DND-41 (cell line): ENCODE measurements around the gene TMEM161B.

Source experiments
- EZH2 ChIP-seq: IDR thresholded peaks from 3 replicates; pipeline ENCODE4 v1.6.1; 2012; ENCODE audit warnings: borderline replicate concordance, low read depth, mild to moderate bottlenecking, moderate library complexity, low read length, inconsistent platforms; ENCODE audit not compliant: severe bottlenecking
- TF ChIP-seq, protein P1 (sequence below): IDR thresholded peaks from 2 replicates; pipeline ENCODE4 v1.5.1; 2012; ENCODE audit warnings: borderline replicate concordance, low read length, moderate library complexity, mild to moderate bottlenecking; ENCODE audit not compliant: poor library complexity, severe bottlenecking; ENCODE audit errors: extremely low read depth

- TF ChIP-seq, protein P1, sequence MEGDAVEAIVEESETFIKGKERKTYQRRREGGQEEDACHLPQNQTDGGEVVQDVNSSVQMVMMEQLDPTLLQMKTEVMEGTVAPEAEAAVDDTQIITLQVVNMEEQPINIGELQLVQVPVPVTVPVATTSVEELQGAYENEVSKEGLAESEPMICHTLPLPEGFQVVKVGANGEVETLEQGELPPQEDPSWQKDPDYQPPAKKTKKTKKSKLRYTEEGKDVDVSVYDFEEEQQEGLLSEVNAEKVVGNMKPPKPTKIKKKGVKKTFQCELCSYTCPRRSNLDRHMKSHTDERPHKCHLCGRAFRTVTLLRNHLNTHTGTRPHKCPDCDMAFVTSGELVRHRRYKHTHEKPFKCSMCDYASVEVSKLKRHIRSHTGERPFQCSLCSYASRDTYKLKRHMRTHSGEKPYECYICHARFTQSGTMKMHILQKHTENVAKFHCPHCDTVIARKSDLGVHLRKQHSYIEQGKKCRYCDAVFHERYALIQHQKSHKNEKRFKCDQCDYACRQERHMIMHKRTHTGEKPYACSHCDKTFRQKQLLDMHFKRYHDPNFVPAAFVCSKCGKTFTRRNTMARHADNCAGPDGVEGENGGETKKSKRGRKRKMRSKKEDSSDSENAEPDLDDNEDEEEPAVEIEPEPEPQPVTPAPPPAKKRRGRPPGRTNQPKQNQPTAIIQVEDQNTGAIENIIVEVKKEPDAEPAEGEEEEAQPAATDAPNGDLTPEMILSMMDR = no peak
- TF ChIP-seq EZH2 = no peak
These were observed 10.9 kb upstream of the TMEM161B start for GRCh38 chr5:88279584-88279983.
